ENCODE data around the gene ARMC9. TPM values are rescaled to one million over a fixed set of nuclear protein-coding genes. Genes with fewer than 3 reads are reported as not detected.

The ARMC9 gene
- total and polyA plus RNA-seq, 3 donors from 2014 or later = 35.0 to 49.7 (median 47.5) TPM

- WGBS, 2 donors = 90 to 91% methylated on average over 5 to 7 of the region's 7 CpGs
- H3K36me3 ChIP-seq (ENCODE audit: low read depth, missing control alignments) = no peaks in the 10 kb centered on the region
- intact Hi-C loops (cut with DNase I; ENCODE audit: low total_unique reads) = no loop called here
- TF ChIP-seq POLR2A (IDR thresholded peaks at IDR 0.05) = no peak
- TF ChIP-seq CTCF (IDR thresholded peaks at IDR 0.05) = no peak
- H3K27ac ChIP-seq = no peak overlapping the region
- no peaks in the 10 kb centered on the region for H3K27me3 ChIP-seq
- no peaks in the 10 kb centered on the region for H3K9me3 ChIP-seq
- DNase-seq = no peak
- no peak overlapping the region for H3K4me3 ChIP-seq
- H3K4me1 ChIP-seq = no peaks in the 10 kb centered on the region
Observed at GRCh38 chr2:231331533-231331932, 133.1 kb downstream of the ARMC9 start.

- TF ChIP-seq CTCF (IDR thresholded peaks at IDR 0.05) (no peak), POLR2A (IDR thresholded peaks at IDR 0.05) (no peak)
- intact Hi-C loops (cut with DNase I; ENCODE audit: low total_unique reads) = no loop called here
- H3K4me1 ChIP-seq = no peaks in the 10 kb centered on the region
- H3K4me3 ChIP-seq = no peak overlapping the region
- 92 to 97% methylated on average over 6 of the region's 6 CpGs for WGBS, 2 donors
- DNase-seq = no peak
- H3K9me3 ChIP-seq = no peaks in the 10 kb centered on the region
- H3K27me3 ChIP-seq = no peaks in the 10 kb centered on the region
- H3K36me3 ChIP-seq (ENCODE audit: low read depth, missing control alignments) = no peaks in the 10 kb centered on the region
- H3K27ac ChIP-seq = no peak overlapping the region
Observed at GRCh38 chr2:231332388-231332787, 134.0 kb downstream of the ARMC9 start.

GRCh38 chr2:231332872-231333500 lies 134.6 kb downstream of the ARMC9 start:
- TF ChIP-seq POLR2A (IDR thresholded peaks at IDR 0.05) (no peak), CTCF (IDR thresholded peaks at IDR 0.05) (no peak)
- WGBS, 2 donors = 95 to 96% methylated on average over 8 to 9 of the region's 9 CpGs
- intact Hi-C loops (cut with DNase I; ENCODE audit: low total_unique reads) = no loop called here
- H3K4me1 ChIP-seq = no peaks in the 10 kb centered on the region
- no peaks in the 10 kb centered on the region for H3K36me3 ChIP-seq (ENCODE audit: low read depth, missing control alignments)
- H3K9me3 ChIP-seq = no peaks in the 10 kb centered on the region
- H3K27me3 ChIP-seq = no peaks in the 10 kb centered on the region
- no peak for DNase-seq
- no peak overlapping the region for H3K4me3 ChIP-seq
- no peak overlapping the region for H3K27ac ChIP-seq

GRCh38 chr2:231334179-231334930 lies 135.9 kb downstream of the ARMC9 start:
- Histone ChIP-seq H3K9me3 (no peaks in the 10 kb centered on the region), H3K27ac (no peak overlapping the region), H3K36me3 (ENCODE audit: low read depth, missing control alignments) (no peaks in the 10 kb centered on the region), H3K27me3 (no peaks in the 10 kb centered on the region), H3K4me1 (no peaks in the 10 kb centered on the region), H3K4me3 (no peak overlapping the region)
- TF ChIP-seq CTCF (IDR thresholded peaks at IDR 0.05) = no peak
- no peak for TF ChIP-seq POLR2A (IDR thresholded peaks at IDR 0.05)
- no peak for DNase-seq
- WGBS, 2 donors = 89 to 93% methylated on average over 14 of the region's 14 CpGs
- intact Hi-C loops (cut with DNase I; ENCODE audit: low total_unique reads) = no loop called here

All from testis (tissue), 3 donors.